ENCODE measurements around the gene NUDT7. TPM values are rescaled to one million over a fixed set of nuclear protein-coding genes. Genes with fewer than 3 reads are reported as not detected.

The NUDT7 gene
- total RNA-seq, 6 donors from 2014 or later = 3.1 to 24.1 (median 6.8) TPM

- no peaks in the 10 kb centered on the region for H3K36me3 ChIP-seq
- no peaks in the 10 kb centered on the region for H3K27me3 ChIP-seq
- DNase-seq = no peak
- no peak overlapping the region for H3K4me3 ChIP-seq
- TF ChIP-seq CTCF (IDR thresholded peaks at IDR 0.05) = no peak
- TF ChIP-seq POLR2A (IDR thresholded peaks at IDR 0.05) = no peak
- no peak for TF ChIP-seq EP300 (IDR thresholded peaks at IDR 0.05)
- no peak for TF ChIP-seq POLR2AphosphoS5 (IDR thresholded peaks at IDR 0.05)
- no peak for ATAC-seq (ENCODE audit: low FRiP score in 2 of 2)
- H3K9me3 ChIP-seq = no peaks in the 10 kb centered on the region
- H3K4me1 ChIP-seq = no peaks in the 10 kb centered on the region
- no peak overlapping the region for H3K27ac ChIP-seq
Observed at GRCh38 chr16:77696149-77696548, 26.2 kb upstream of the NUDT7 start.

DNA sequence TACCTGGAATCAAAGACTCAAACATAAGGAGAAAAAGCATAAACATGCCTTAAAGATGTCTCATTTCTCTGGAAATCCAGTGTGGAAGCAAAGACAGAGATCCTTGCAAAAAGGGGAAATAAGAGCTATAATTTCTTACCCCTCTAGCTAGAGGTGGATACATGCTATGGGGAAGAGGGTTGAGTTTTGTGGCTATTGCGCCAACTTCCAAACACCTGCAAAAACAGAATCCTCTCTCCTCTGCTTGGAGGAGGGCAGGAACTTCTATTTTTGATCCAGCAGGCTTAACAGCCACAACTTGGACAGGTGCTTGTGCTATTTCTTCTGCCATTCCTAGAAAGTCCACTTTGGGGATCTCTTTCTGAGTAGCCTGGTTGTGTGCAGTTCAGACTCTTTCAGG lies 21.5 kb upstream of the NUDT7 start:
- H3K9me3 ChIP-seq = no peaks in the 10 kb centered on the region
- DNase-seq (no peak), ATAC-seq (ENCODE audit: low FRiP score in 2 of 2) (no peak)
- H3K4me1 ChIP-seq = no peaks in the 10 kb centered on the region
- 45 to 92% methylated on average over 1 of the region's 1 CpG for WGBS, 2 donors
- H3K4me3 ChIP-seq = no peak overlapping the region
- no peaks in the 10 kb centered on the region for H3K27me3 ChIP-seq
- no peak overlapping the region for H3K27ac ChIP-seq
- H3K36me3 ChIP-seq = no peaks in the 10 kb centered on the region
- TF ChIP-seq CTCF (IDR thresholded peaks at IDR 0.05) = no peak
- TF ChIP-seq EP300 (IDR thresholded peaks at IDR 0.05) = no peak
- no peak for TF ChIP-seq POLR2A (IDR thresholded peaks at IDR 0.05)
- no peak for TF ChIP-seq POLR2AphosphoS5 (IDR thresholded peaks at IDR 0.05)

DNA sequence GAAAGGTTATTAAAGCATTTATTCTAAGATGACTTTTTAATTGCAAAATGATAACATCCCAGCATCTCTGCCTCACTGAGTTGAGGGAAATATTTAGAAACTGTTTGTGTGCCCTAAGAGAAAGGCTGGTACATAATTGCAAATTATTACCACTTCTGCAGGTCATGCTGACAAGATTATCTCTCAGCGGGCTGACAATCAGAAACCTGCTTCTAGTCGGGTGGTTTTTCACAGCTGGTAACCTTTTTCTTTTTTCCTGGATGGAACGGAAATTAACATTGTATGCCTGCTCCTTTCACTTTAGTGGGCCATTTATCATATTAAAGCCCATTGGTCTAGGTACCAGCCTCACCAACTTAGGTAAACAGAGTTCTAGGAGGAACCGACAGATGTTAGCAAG lies 17.0 kb upstream of the NUDT7 start:
- WGBS, 2 donors = 81 to 84% methylated on average over 4 of the region's 4 CpGs

DNA sequence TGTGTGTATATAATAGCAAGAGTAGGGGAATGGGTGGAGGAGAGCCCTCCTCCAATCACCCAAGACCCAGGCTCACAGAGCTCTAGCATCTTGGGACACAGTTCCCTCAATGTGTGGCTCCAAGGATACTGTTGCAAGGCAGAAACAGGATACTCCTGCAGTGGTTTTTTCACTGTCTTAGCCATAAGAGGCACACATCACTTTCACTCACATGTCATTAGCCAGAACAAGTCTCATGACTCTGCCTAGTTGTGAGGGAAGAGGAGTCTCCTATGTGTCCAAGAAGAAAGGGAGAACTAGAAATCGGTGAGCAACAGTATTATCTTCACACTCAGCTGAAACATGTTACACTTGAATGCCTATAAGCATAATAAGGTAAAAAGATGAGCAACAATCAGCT lies 11.1 kb upstream of the NUDT7 start:
- Histone ChIP-seq H3K9me3 (no peaks in the 10 kb centered on the region), H3K27me3 (no peaks in the 10 kb centered on the region), H3K4me1 (no peaks in the 10 kb centered on the region), H3K27ac (no peak overlapping the region), H3K4me3 (no peak overlapping the region), H3K36me3 (no peaks in the 10 kb centered on the region)
- no peak for TF ChIP-seq POLR2A (IDR thresholded peaks at IDR 0.05)
- no peak for TF ChIP-seq EP300 (IDR thresholded peaks at IDR 0.05)
- no peak for TF ChIP-seq POLR2AphosphoS5 (IDR thresholded peaks at IDR 0.05)
- no peak for TF ChIP-seq CTCF (IDR thresholded peaks at IDR 0.05)
- WGBS, 2 donors = 74 to 88% methylated on average over 1 of the region's 1 CpG
- ATAC-seq (ENCODE audit: low FRiP score in 2 of 2) (no peak), DNase-seq (no peak)

More for the DNA sequence above, 17.0 kb upstream of the NUDT7 start:
- no peak for ATAC-seq (ENCODE audit: low FRiP score in 2 of 2)
- Histone ChIP-seq H3K27me3 (no peaks in the 10 kb centered on the region), H3K4me1 (no peaks in the 10 kb centered on the region), H3K9me3 (no peaks in the 10 kb centered on the region), H3K4me3 (no peak overlapping the region), H3K27ac (no peak overlapping the region), H3K36me3 (no peaks in the 10 kb centered on the region)
- no peak for TF ChIP-seq EP300 (IDR thresholded peaks at IDR 0.05)
- TF ChIP-seq POLR2AphosphoS5 (IDR thresholded peaks at IDR 0.05) = no peak
- no peak for TF ChIP-seq CTCF (IDR thresholded peaks at IDR 0.05)
- no peak for TF ChIP-seq POLR2A (IDR thresholded peaks at IDR 0.05)
- no peak for DNase-seq

DNA sequence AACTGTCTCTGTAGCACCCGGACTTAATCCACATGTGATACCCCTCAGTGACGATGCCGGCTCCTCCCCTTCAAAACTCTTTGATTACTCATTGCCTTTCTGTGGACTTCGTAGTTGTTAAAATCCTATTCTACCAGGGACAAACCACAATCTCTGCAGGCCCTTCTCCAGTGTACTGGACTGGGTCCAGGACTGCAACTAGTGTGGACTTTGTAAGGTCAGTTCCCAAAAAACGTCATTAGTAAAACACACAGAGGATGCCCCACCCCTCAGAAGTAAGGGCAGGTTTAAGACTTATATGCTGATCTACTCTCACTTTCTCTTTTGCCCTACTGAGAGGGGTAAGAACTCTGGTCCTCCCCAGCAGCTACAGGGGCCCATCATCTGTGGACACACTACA lies 10.5 kb upstream of the NUDT7 start:
- H3K4me1 ChIP-seq = no peaks in the 10 kb centered on the region
- no peak overlapping the region for H3K27ac ChIP-seq
- no peaks in the 10 kb centered on the region for H3K36me3 ChIP-seq
- TF ChIP-seq POLR2A (IDR thresholded peaks at IDR 0.05) = no peak
- TF ChIP-seq CTCF (IDR thresholded peaks at IDR 0.05) = no peak
- no peak for TF ChIP-seq EP300 (IDR thresholded peaks at IDR 0.05)
- no peak for TF ChIP-seq POLR2AphosphoS5 (IDR thresholded peaks at IDR 0.05)
- H3K27me3 ChIP-seq = no peaks in the 10 kb centered on the region
- no peaks in the 10 kb centered on the region for H3K9me3 ChIP-seq
- DNase-seq = peak in 1 of 2 donors; percentile 34
- peak overlapping the region in 1 of 4 donors; percentile 11 for H3K4me3 ChIP-seq
- 60% methylated on average over 5 of the region's 5 CpGs for WGBS, 2 donors
- ATAC-seq (ENCODE audit: low FRiP score in 2 of 2) = no peak
